ENCODE data around the gene DAZL.

The DAZL gene

GRCh38 chr3:16543242-16543864 is 61.9 kb downstream of the DAZL start:
- no peak for DNase-seq (ENCODE audit: low spot score)

- DNase-seq (ENCODE audit: low spot score): no peak
These were observed 66.7 kb downstream of the DAZL start for GRCh38 chr3:16538507-16538906.

- no peak for DNase-seq (ENCODE audit: low spot score)
These were observed 68.2 kb downstream of the DAZL start for GRCh38 chr3:16536996-16537395.
